CD4-positive, alpha-beta T cell treated with Interleukin-17A for 4 hours (primary cell): ENCODE data around the gene RHOT1.
"Not testable (repeated sequence)": the region's sequence is repeated elsewhere in the genome, so short reads cannot be mapped to it uniquely, and the experiment has no call there.

Source experiments
- DNase-seq: peaks from one replicate; pipeline ENCODE4 v3.0.0-alpha.2; 2020; ENCODE audit warnings: mixed read lengths

Gene RHOT1

GRCh38 chr17:32142038-32142856 lies at the start of gene RHOT1:
RHOT1 (plus strand) TSS chr17:32142502; CDS start chr17:32142693, 191 bp downstream.
- DNase-seq = peak; percentile 77

- no peak for DNase-seq
Observed at GRCh38 chr17:32099686-32100085, 42.6 kb upstream of the RHOT1 start.

GRCh38 chr17:32100323-32100722 lies 42.0 kb upstream of the RHOT1 start:
- not testable (repeated sequence) for DNase-seq

- DNase-seq = no peak
Observed at GRCh38 chr17:32100971-32101631, 41.2 kb upstream of the RHOT1 start.

- no peak for DNase-seq
Observed at GRCh38 chr17:32102172-32102571, 40.1 kb upstream of the RHOT1 start.

GRCh38 chr17:32102646-32103186 lies 39.6 kb upstream of the RHOT1 start:
- no peak for DNase-seq

GRCh38 chr17:32103476-32104113 lies 38.7 kb upstream of the RHOT1 start:
- DNase-seq = no peak

GRCh38 chr17:32104158-32104557 lies 38.1 kb upstream of the RHOT1 start:
- no peak for DNase-seq

- DNase-seq = not testable (repeated sequence)
Observed at GRCh38 chr17:32106471-32106981, 35.8 kb upstream of the RHOT1 start.

GRCh38 chr17:32107194-32107593 lies 35.1 kb upstream of the RHOT1 start:
- DNase-seq = not testable (repeated sequence)

GRCh38 chr17:32110596-32110995 lies 31.7 kb upstream of the RHOT1 start:
- DNase-seq = no peak

- DNase-seq = peak; percentile 44
Observed at GRCh38 chr17:32111141-32111771, 31.0 kb upstream of the RHOT1 start.

- no peak for DNase-seq
Observed at GRCh38 chr17:32112416-32112815, 29.9 kb upstream of the RHOT1 start.

GRCh38 chr17:32114536-32114935 lies 27.8 kb upstream of the RHOT1 start:
- no peak for DNase-seq

- DNase-seq = not testable (repeated sequence)
Observed at GRCh38 chr17:32115546-32115945, 26.8 kb upstream of the RHOT1 start.

GRCh38 chr17:32116937-32117336 lies 25.4 kb upstream of the RHOT1 start:
- no peak for DNase-seq

GRCh38 chr17:32117399-32117798 lies 24.9 kb upstream of the RHOT1 start:
- no peak for DNase-seq

GRCh38 chr17:32118088-32118487 lies 24.2 kb upstream of the RHOT1 start:
- DNase-seq = not testable (repeated sequence)

- no peak for DNase-seq
Observed at GRCh38 chr17:32118835-32119234, 23.5 kb upstream of the RHOT1 start.

- DNase-seq = no peak
Observed at GRCh38 chr17:32120141-32120540, 22.2 kb upstream of the RHOT1 start.

GRCh38 chr17:32120716-32121115 lies 21.6 kb upstream of the RHOT1 start:
- no peak for DNase-seq

- no peak for DNase-seq
Observed at GRCh38 chr17:32123782-32124181, 18.5 kb upstream of the RHOT1 start.
